ENCODE measurements around the gene RASA1.

GRCh38 chr5:87268970-87269377 is 1.3 kb downstream of the RASA1 start:
- no peak for TF ChIP-seq POLR2AphosphoS5 (IDR thresholded peaks at IDR 0.05; ENCODE audit: low read depth)
- TF ChIP-seq EZH2 (IDR thresholded peaks at IDR 0.05; ENCODE audit: low read depth, unreplicated experiment) = no peak
- TF ChIP-seq CTCF (conservative IDR thresholded peaks at IDR 0.05; ENCODE audit: low read depth in 2 of 2) = no peak
- TF ChIP-seq EZH2phosphoT487 (IDR thresholded peaks at IDR 0.05; ENCODE audit: unreplicated experiment) = no peak
- no peak for TF ChIP-seq JUNB (IDR thresholded peaks at IDR 0.05; ENCODE audit: unreplicated experiment)
- TF ChIP-seq, protein P1, sequence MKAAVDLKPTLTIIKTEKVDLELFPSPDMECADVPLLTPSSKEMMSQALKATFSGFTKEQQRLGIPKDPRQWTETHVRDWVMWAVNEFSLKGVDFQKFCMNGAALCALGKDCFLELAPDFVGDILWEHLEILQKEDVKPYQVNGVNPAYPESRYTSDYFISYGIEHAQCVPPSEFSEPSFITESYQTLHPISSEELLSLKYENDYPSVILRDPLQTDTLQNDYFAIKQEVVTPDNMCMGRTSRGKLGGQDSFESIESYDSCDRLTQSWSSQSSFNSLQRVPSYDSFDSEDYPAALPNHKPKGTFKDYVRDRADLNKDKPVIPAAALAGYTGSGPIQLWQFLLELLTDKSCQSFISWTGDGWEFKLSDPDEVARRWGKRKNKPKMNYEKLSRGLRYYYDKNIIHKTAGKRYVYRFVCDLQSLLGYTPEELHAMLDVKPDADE (IDR thresholded peaks at IDR 0.05) = no peak
- no peak for TF ChIP-seq CREB1 (CRISPR knock-in tag; IDR thresholded peaks at IDR 0.05; ENCODE audit: low read depth)
- no peak for TF ChIP-seq REST (IDR thresholded peaks at IDR 0.05; ENCODE audit: unreplicated experiment)
